ENCODE results near the gene ACTL6B. TPM values are rescaled to one million over a fixed set of nuclear protein-coding genes. Genes with fewer than 3 reads are reported as not detected.

The ACTL6B gene
- total RNA-seq, 1 donor from 2014 or later: not detected

- H3K9me3 Mint-ChIP-seq (ENCODE audit: low read depth): no peaks in the 10 kb centered on the region
- peak within 1 kb of the TSS; percentile 95 for H3K4me3 Mint-ChIP-seq (ENCODE audit: unreplicated experiment)
- H3K4me1 Mint-ChIP-seq (ENCODE audit: low read depth): peaks cover 14% of the 10 kb centered on the region
- H3K27ac Mint-ChIP-seq (ENCODE audit: unreplicated experiment): peak within 1 kb of the TSS; percentile 100
- peak; percentile 99 for DNase-seq (ENCODE audit: low spot score)
- TF ChIP-seq CTCF (IDR thresholded peaks at IDR 0.05): no peak
- peaks cover 3% of the 10 kb centered on the region for H3K36me3 Mint-ChIP-seq (ENCODE audit: low read depth)
- H3K27me3 Mint-ChIP-seq (ENCODE audit: low read depth): no peaks in the 10 kb centered on the region
These were observed 44.1 kb downstream of the ACTL6B start, which contains the start of gene MOSPD3 for GRCh38 chr7:100611983-100612729. Gene MOSPD3, plus strand, starts transcription at chr7:100612540. Its CDS starts 252 bp downstream, at chr7:100612792.

GRCh38 chr7:100609958-100610357 is 46.3 kb downstream of the ACTL6B start:
- peaks cover 3% of the 10 kb centered on the region for H3K36me3 Mint-ChIP-seq (ENCODE audit: low read depth)
- no peak for DNase-seq (ENCODE audit: low spot score)
- peaks cover 18% of the 10 kb centered on the region for H3K4me1 Mint-ChIP-seq (ENCODE audit: low read depth)
- no peaks in the 10 kb centered on the region for H3K27me3 Mint-ChIP-seq (ENCODE audit: low read depth)
- no peak overlapping the region for H3K27ac Mint-ChIP-seq (ENCODE audit: unreplicated experiment)
- TF ChIP-seq CTCF (IDR thresholded peaks at IDR 0.05): no peak
- no peak overlapping the region for H3K4me3 Mint-ChIP-seq (ENCODE audit: unreplicated experiment)
- no peaks in the 10 kb centered on the region for H3K9me3 Mint-ChIP-seq (ENCODE audit: low read depth)

- Mint-ChIP-seq H3K4me1 (ENCODE audit: low read depth) (peaks cover 29% of the 10 kb centered on the region), H3K27ac (ENCODE audit: unreplicated experiment) (no peak overlapping the region), H3K4me3 (ENCODE audit: unreplicated experiment) (no peak overlapping the region), H3K27me3 (ENCODE audit: low read depth) (no peaks in the 10 kb centered on the region), H3K36me3 (ENCODE audit: low read depth) (peaks cover 3% of the 10 kb centered on the region), H3K9me3 (ENCODE audit: low read depth) (no peaks in the 10 kb centered on the region)
- no peak for DNase-seq (ENCODE audit: low spot score)
- TF ChIP-seq CTCF (IDR thresholded peaks at IDR 0.05): no peak
These were observed 49.1 kb downstream of the ACTL6B start for GRCh38 chr7:100607111-100607510.

GRCh38 chr7:100606313-100606712 is 49.9 kb downstream of the ACTL6B start:
- H3K9me3 Mint-ChIP-seq (ENCODE audit: low read depth): no peaks in the 10 kb centered on the region
- peaks cover 3% of the 10 kb centered on the region for H3K36me3 Mint-ChIP-seq (ENCODE audit: low read depth)
- H3K4me1 Mint-ChIP-seq (ENCODE audit: low read depth): peaks cover 33% of the 10 kb centered on the region
- H3K27me3 Mint-ChIP-seq (ENCODE audit: low read depth): no peaks in the 10 kb centered on the region
- DNase-seq (ENCODE audit: low spot score): no peak
- no peak overlapping the region for H3K4me3 Mint-ChIP-seq (ENCODE audit: unreplicated experiment)
- no peak for TF ChIP-seq CTCF (IDR thresholded peaks at IDR 0.05)
- no peak overlapping the region for H3K27ac Mint-ChIP-seq (ENCODE audit: unreplicated experiment)

GRCh38 chr7:100604976-100605911 is 51.0 kb downstream of the ACTL6B start:
- Mint-ChIP-seq H3K4me3 (ENCODE audit: unreplicated experiment) (peak overlapping the region; percentile 66), H3K27me3 (ENCODE audit: low read depth) (no peaks in the 10 kb centered on the region), H3K4me1 (ENCODE audit: low read depth) (peaks cover 31% of the 10 kb centered on the region), H3K27ac (ENCODE audit: unreplicated experiment) (peak overlapping the region; percentile 2), H3K9me3 (ENCODE audit: low read depth) (no peaks in the 10 kb centered on the region), H3K36me3 (ENCODE audit: low read depth) (peaks cover 3% of the 10 kb centered on the region)
- no peak for TF ChIP-seq CTCF (IDR thresholded peaks at IDR 0.05)
- no peak for DNase-seq (ENCODE audit: low spot score)
